ENCODE measurements around the gene PTPRT. TPM values are rescaled to one million over a fixed set of nuclear protein-coding genes. Genes with fewer than 3 reads are reported as not detected.

The PTPRT gene
- not detected for total RNA-seq

GRCh38 chr20:43189554-43190331, at the start of gene PTPRT:
Gene PTPRT, minus strand, starts transcription at chr20:43189906. Its CDS starts 173 bp downstream, at chr20:43189733.
- no peak for DNase-seq
- no peak within 1 kb of the TSS for H3K27ac Mint-ChIP-seq
- H3K9me3 Mint-ChIP-seq: no peaks in the 10 kb centered on the region
- ATAC-seq (ENCODE audit: low read depth): no peak
- no peak within 1 kb of the TSS for H3K4me3 Mint-ChIP-seq
- no peaks in the 10 kb centered on the region for H3K4me1 Mint-ChIP-seq
- H3K27me3 Mint-ChIP-seq: peaks cover 42% of the 10 kb centered on the region
- no peaks in the 10 kb centered on the region for H3K36me3 Mint-ChIP-seq
- POLR2A ChIA-PET: no interaction called here

GRCh38 chr20:43238833-43239232, 49.1 kb upstream of the PTPRT start:
- H3K27ac Mint-ChIP-seq: no peak overlapping the region
- peaks cover 3% of the 10 kb centered on the region for H3K4me1 Mint-ChIP-seq
- ATAC-seq (ENCODE audit: low read depth): no peak
- no peaks in the 10 kb centered on the region for H3K36me3 Mint-ChIP-seq
- DNase-seq: no peak
- H3K9me3 Mint-ChIP-seq: peaks cover 3% of the 10 kb centered on the region
- H3K4me3 Mint-ChIP-seq: no peak overlapping the region
- POLR2A ChIA-PET: no interaction called here
- peaks cover 5% of the 10 kb centered on the region for H3K27me3 Mint-ChIP-seq

- ATAC-seq (ENCODE audit: low read depth) (no peak), DNase-seq (no peak)
- Mint-ChIP-seq H3K4me1 (peaks cover 3% of the 10 kb centered on the region), H3K9me3 (peaks cover 3% of the 10 kb centered on the region), H3K27ac (no peak overlapping the region), H3K36me3 (no peaks in the 10 kb centered on the region), H3K4me3 (no peak overlapping the region), H3K27me3 (peaks cover 5% of the 10 kb centered on the region)
- POLR2A ChIA-PET: no interaction called here
Observed at GRCh38 chr20:43238266-43238665, 48.6 kb upstream of the PTPRT start.

DNA sequence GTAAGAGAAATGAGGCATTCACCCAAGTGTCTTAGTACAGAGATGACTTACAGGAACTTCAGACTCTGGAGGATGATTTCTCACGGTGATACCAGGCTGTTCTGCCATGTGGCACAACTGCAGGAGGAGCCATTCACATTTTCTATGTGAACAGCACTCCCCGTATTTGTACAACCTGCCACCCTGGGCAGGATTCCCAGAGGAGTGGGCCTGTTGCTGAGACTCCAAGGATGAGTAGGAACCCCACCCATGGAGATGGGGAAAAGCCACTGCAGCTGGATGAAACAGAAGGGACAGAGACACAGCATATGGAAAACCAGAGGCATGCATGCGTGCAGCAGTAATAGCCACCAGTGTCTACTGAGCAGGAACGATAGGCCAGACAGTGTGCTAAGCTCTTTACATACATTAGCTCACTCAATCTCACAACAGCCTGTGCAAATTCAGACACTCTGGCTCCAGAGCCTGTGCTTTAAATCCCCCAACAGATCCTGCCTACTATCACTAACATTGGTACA, 48.0 kb upstream of the PTPRT start:
- Mint-ChIP-seq H3K4me1 (peaks cover 3% of the 10 kb centered on the region), H3K9me3 (peaks cover 3% of the 10 kb centered on the region), H3K27ac (no peak overlapping the region), H3K4me3 (no peak overlapping the region), H3K36me3 (no peaks in the 10 kb centered on the region), H3K27me3 (peaks cover 5% of the 10 kb centered on the region)
- POLR2A ChIA-PET: no interaction called here
- no peak for DNase-seq
- ATAC-seq (ENCODE audit: low read depth): no peak

- Mint-ChIP-seq H3K27ac (no peak overlapping the region), H3K4me3 (no peak overlapping the region), H3K27me3 (peaks cover 2% of the 10 kb centered on the region), H3K4me1 (peaks cover 3% of the 10 kb centered on the region), H3K36me3 (no peaks in the 10 kb centered on the region), H3K9me3 (peaks cover 3% of the 10 kb centered on the region)
- DNase-seq (no peak), ATAC-seq (ENCODE audit: low read depth) (no peak)
- POLR2A ChIA-PET: no interaction called here
Observed at GRCh38 chr20:43235998-43236397, 46.3 kb upstream of the PTPRT start.

DNA sequence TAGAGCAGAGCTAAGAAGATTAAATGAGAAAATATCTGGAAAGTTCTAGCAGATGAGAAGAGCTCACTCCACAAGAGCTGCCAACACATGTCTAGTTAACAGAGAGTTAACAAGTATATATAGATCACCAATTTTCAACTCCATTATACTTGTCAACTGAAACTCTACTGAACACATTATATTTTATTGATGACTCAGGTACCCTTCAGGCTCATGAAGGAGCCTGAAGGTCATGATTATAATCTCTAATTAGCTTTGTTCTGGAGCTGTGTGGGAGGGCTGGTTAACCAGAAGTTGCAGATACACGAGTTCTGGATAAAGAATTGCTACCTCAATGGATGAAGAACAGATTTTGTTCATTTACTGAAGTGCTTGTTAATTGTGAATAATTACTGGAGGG, 42.1 kb upstream of the PTPRT start:
- Mint-ChIP-seq H3K9me3 (no peaks in the 10 kb centered on the region), H3K27me3 (no peaks in the 10 kb centered on the region), H3K27ac (no peak overlapping the region), H3K4me1 (peaks cover under 1% of the 10 kb centered on the region), H3K4me3 (no peak overlapping the region), H3K36me3 (no peaks in the 10 kb centered on the region)
- POLR2A ChIA-PET: no interaction called here
- DNase-seq (no peak), ATAC-seq (ENCODE audit: low read depth) (no peak)

DNA sequence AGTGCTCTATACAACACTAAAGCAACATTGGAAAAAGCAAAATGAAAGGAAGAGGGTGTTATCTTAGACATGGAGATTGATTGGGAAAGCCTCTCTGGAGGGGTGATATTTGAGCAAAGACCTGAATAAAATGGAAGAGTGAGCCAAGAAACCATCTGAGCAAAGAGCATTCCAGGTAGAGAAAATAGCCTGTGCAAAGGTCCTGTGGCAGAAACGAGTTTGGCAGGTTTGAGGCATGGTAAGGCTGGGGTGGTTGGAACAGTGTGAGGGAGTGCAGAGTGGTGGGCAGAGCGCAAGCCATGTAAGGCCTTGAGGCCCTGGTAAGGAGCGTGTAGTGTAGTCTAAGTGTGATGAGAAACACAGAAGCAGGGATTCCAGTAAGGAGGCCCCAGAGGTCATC, 40.0 kb upstream of the PTPRT start:
- Mint-ChIP-seq H3K4me3 (no peak overlapping the region), H3K9me3 (no peaks in the 10 kb centered on the region), H3K27ac (no peak overlapping the region), H3K4me1 (no peaks in the 10 kb centered on the region), H3K36me3 (no peaks in the 10 kb centered on the region), H3K27me3 (peaks cover 2% of the 10 kb centered on the region)
- DNase-seq: no peak
- POLR2A ChIA-PET: no interaction called here
- ATAC-seq (ENCODE audit: low read depth): no peak

- no peaks in the 10 kb centered on the region for H3K4me1 Mint-ChIP-seq
- H3K4me3 Mint-ChIP-seq: no peak overlapping the region
- no peak for ATAC-seq (ENCODE audit: low read depth)
- DNase-seq: no peak
- no peak overlapping the region for H3K27ac Mint-ChIP-seq
- H3K9me3 Mint-ChIP-seq: no peaks in the 10 kb centered on the region
- H3K27me3 Mint-ChIP-seq: peaks cover 2% of the 10 kb centered on the region
- H3K36me3 Mint-ChIP-seq: no peaks in the 10 kb centered on the region
- POLR2A ChIA-PET: no interaction called here
Observed at GRCh38 chr20:43220612-43221011, 30.9 kb upstream of the PTPRT start.

DNA sequence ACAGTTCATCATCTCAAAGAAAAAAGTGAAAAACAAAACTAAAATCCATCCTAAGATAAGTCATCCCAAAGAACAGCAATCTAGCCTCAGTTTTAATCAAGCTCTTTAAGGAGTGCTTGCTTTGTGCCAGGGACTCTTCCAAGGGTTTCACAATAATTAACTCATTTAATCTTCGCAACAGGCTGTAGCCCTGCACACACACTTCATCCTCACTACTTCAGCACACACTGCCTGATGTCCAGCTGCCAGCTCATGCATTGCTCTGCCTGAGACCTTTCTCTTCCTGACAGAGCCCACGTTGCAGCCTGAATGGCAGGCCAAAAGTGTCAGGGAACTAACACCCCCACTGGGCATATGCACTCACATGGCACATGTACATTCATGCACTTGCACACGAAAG, 21.2 kb upstream of the PTPRT start:
- Mint-ChIP-seq H3K36me3 (no peaks in the 10 kb centered on the region), H3K27me3 (peaks cover 2% of the 10 kb centered on the region), H3K9me3 (no peaks in the 10 kb centered on the region), H3K4me1 (no peaks in the 10 kb centered on the region), H3K27ac (no peak overlapping the region), H3K4me3 (no peak overlapping the region)
- DNase-seq (no peak), ATAC-seq (ENCODE audit: low read depth) (no peak)
- POLR2A ChIA-PET: interaction anchor here (0.6 kb wide), 1 partner anchor 495 kb away, joined by 7 read pairs; no protein-coding TSS in a partner anchor

GRCh38 chr20:43209831-43210230, 20.1 kb upstream of the PTPRT start:
- no peak overlapping the region for H3K4me3 Mint-ChIP-seq
- H3K9me3 Mint-ChIP-seq: peaks cover 3% of the 10 kb centered on the region
- H3K4me1 Mint-ChIP-seq: no peaks in the 10 kb centered on the region
- H3K36me3 Mint-ChIP-seq: no peaks in the 10 kb centered on the region
- peaks cover 2% of the 10 kb centered on the region for H3K27me3 Mint-ChIP-seq
- DNase-seq: no peak
- H3K27ac Mint-ChIP-seq: no peak overlapping the region
- ATAC-seq (ENCODE audit: low read depth): no peak
- POLR2A ChIA-PET: no interaction called here

DNA sequence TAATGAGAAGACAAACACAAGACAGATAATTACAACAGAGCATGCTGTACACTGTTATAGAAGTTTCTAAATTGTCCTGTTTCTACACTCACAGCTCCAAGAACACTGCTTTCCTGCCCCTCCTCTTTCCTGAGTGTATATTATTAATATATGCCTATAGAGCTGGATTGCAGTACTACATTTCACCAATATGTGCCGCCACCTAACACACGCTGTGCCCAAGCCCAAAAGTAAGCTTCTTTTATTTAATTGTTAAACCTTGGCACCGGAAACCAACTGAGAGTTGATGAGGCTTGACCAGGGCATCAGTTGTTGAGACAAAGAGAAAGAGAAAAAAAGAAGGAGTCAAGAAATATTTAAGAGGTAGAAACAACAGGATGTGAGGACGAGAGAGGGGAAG, 16.0 kb upstream of the PTPRT start:
- Mint-ChIP-seq H3K4me3 (no peak overlapping the region), H3K27me3 (no peaks in the 10 kb centered on the region), H3K9me3 (peaks cover 3% of the 10 kb centered on the region), H3K27ac (no peak overlapping the region), H3K4me1 (no peaks in the 10 kb centered on the region), H3K36me3 (no peaks in the 10 kb centered on the region)
- no peak for ATAC-seq (ENCODE audit: low read depth)
- no peak for DNase-seq
- POLR2A ChIA-PET: no interaction called here

- POLR2A ChIA-PET: no interaction called here
- ATAC-seq (ENCODE audit: low read depth) (no peak), DNase-seq (no peak)
- Mint-ChIP-seq H3K4me3 (no peak overlapping the region), H3K4me1 (no peaks in the 10 kb centered on the region), H3K36me3 (no peaks in the 10 kb centered on the region), H3K27me3 (no peaks in the 10 kb centered on the region), H3K9me3 (peaks cover 3% of the 10 kb centered on the region), H3K27ac (no peak overlapping the region)
Observed at GRCh38 chr20:43202100-43202499, 12.4 kb upstream of the PTPRT start.

- H3K4me1 Mint-ChIP-seq: no peaks in the 10 kb centered on the region
- H3K9me3 Mint-ChIP-seq: no peaks in the 10 kb centered on the region
- H3K4me3 Mint-ChIP-seq: no peak overlapping the region
- no peak overlapping the region for H3K27ac Mint-ChIP-seq
- H3K36me3 Mint-ChIP-seq: no peaks in the 10 kb centered on the region
- H3K27me3 Mint-ChIP-seq: no peaks in the 10 kb centered on the region
- POLR2A ChIA-PET: no interaction called here
- ATAC-seq (ENCODE audit: low read depth): no peak
- no peak for DNase-seq
Observed at GRCh38 chr20:43198607-43199006, 8.9 kb upstream of the PTPRT start.

GRCh38 chr20:43196243-43196642, 6.5 kb upstream of the PTPRT start:
- ATAC-seq (ENCODE audit: low read depth) (no peak), DNase-seq (no peak)
- Mint-ChIP-seq H3K27me3 (peaks cover 10% of the 10 kb centered on the region), H3K36me3 (no peaks in the 10 kb centered on the region), H3K27ac (no peak overlapping the region), H3K9me3 (no peaks in the 10 kb centered on the region), H3K4me1 (no peaks in the 10 kb centered on the region), H3K4me3 (no peak overlapping the region)
- POLR2A ChIA-PET: no interaction called here

All from activated naive CD8-positive, alpha-beta T cell treated with anti-CD3 and anti-CD28 coated beads, Interleukin-2, amount 10 ng/mL, durations not matched to agents 7 days and 5 days (primary cell).